HUDEP-2 (cell line): ENCODE data around the gene ZKSCAN1.

Experiments used
- DNase-seq, 76 experiments: peaks; one replicate each; lab custom pipeline; 2025; ENCODE audit not compliant: unreplicated experiment in 76 of 76; lab: John Stamatoyannopoulos, UW

The ZKSCAN1 gene

DNA sequence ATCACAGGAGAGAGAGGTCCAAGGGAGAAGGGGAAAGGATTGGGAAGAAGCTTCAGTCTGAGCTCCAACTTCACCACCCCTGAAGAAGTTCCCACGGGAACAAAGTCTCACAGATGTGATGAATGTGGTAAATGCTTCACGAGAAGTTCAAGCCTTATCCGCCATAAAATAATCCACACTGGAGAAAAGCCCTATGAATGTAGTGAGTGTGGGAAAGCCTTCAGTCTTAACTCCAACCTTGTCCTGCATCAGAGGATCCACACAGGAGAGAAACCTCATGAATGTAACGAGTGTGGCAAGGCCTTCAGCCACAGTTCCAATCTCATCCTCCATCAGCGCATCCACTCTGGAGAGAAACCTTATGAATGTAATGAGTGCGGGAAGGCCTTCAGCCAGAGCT lies 18.1 kb downstream of the ZKSCAN1 start:
- no peak for DNase-seq

DNA sequence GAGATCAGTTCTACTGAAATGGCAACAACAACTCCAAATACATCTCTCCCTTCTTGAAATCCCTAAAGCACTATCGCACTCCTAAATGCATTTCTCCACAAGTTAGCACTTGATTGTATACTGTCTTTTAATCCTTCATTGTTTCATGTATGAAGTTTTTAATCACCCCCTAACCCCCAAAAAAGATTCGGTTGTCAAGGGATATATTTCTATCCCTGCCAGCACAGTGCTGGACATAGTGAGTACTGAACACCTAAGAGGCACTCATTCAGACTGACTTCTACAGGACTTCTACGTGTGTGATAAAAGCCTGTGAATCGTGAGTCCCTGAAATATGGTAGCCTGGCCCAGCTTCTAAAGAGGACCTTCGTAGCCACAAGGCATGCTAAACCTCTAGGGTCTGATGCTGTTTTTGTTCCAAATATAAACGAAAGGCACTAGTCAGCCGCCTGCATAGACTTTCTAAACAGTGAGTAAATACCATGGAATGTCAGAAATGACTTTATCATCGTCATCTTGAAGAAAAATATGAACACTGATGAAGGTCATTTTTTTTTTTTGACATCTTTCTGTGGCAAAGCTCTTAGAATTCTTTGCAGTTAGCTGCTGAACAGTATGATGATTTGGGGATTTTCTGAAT lies 19.6 kb downstream of the ZKSCAN1 start:
- DNase-seq, result no peak

DNA sequence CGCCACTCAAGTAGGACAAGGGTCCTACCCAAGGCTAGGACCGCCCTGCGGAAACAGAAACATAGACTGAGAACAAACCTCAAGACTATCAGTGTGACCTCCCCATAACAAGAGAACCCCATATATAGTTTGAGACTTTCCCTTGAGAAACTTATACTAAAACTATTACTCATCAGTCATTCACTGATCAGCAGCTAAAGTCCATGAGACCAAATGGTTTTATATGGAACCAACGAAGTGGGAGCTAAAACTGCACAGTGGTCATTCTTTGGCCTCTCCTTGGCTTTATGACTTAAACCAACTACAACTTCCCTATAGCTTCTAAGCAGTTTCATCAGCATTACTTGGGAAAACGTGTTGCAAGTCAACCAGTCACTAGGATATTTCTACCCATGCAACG lies 20.5 kb downstream of the ZKSCAN1 start:
- no peak for DNase-seq

DNA sequence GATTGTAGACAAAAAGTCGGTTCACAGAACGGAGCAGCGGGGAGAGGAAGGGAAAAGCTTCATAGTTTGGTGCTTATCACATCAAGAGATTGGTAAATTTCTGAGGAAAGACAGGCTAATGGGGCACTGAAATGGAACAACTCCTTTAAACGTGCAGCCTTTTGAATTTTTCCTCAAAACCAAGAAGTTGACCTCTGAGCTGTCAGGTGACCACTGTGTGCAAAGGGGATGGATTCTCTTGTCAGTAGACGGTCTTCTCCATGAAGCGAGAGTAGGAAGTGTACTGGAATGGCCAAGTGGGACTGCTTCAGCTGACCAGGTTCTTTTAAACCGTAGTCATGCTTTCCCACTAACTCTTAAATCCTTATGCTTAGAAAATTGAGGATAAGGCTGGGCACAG lies 22.9 kb downstream of the ZKSCAN1 start:
- no peak for DNase-seq

DNA sequence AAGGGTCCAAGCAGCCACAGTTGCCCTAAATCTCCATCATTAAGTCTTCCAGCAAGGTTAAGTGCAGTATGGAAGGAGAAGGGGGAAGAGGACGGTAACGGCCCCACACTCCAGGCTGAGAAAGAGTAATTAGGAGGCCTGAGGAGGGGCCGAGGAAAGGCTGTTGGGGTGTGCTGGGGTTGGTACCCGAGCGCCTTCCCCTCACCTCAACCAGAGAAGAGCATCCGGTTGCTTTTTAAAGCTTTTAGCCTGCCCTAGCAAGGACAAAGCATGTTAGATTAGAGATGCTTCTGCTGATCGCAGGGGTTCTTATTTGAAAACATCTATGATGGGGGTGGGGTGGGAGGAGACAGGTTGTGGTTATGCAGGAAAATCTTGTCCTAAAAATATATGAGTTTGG lies 25.2 kb downstream of the ZKSCAN1 start:
- no peak for DNase-seq

DNA sequence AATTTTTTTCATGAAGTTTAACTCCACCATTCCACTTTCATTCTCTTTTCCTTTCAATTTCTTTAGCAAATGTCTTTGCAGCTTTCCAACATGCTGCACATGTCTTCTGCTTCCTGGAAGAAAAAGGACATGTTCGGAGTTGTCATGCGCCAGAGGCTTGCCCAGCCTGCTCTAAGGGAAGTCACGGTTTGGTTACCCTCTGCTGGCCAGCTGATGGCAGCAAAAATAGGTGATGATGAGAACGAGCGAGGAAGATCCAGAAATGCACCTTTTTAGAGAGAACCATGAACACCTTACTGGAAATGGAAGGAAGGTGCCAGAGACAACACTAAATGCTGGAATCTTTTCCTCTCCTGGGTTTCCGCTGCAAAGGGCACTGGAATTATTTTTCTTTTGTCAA lies 29.3 kb downstream of the ZKSCAN1 start:
- peak in 2 of 76 experiments; percentile 5 to 8 for DNase-seq

DNA sequence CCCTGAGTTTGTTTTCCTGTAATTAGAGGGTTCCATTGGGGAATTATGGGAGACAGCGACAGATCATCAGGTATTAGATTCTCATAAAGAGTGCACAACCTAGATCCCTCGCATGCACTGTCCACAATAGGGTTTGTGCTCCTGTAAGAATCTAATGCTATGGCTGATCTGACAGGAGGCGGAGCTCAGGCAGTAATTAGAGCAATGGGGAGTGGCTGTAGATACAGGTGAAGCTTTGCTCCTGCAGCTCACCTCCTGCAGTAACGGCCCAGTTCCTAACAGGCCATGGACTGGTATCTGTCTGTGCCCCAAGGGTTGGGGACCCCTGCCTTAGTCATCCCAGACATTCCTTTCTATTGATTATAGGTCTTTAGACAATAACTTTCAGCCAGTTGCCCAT lies 33.3 kb downstream of the ZKSCAN1 start:
- DNase-seq, result no peak

DNA sequence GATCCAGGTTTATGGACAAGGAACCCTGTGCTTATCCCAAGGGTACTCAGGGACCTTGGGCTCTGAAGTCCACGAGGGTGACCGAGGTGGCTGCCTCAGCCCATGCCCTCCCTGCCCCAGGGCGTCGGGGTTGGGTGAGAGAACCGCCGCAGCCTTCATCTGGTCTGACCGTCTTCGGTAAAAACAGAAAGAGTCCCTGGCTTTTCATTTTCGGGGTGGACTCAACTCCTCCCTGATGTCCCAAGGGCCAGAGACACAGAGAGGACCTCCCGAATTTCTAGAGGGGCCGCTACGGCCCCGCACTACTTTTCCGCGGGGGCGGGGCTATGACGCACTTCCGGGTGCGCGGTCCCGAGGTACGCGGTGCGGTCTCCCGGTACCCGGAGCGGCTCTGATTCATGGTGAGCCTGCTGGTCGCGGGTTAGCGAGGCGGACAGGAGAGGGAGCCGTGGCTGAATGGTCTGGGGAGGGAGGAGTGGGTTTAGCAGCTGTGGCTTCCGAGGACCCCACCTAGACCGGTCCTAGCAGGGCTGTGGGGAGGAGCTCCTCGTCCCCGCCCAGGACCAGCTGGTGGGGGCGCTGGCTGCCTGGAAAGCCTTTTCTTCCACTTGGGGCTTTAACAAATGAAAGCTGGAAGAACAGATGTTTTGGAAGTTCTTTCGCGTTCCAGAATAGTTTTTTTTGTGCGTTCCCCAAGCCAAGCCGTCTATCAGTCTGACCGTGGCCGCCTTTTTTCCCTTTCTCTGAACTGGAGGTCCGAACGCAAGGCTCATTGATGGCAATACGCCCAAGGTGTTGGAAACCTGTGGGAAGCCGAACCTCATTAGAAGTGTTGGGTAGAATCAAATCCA lies 34.3 kb downstream of the ZKSCAN1 start, which contains the start of gene ZSCAN21:
TSS of gene ZSCAN21 (plus strand) at position 334 of the 851 bp plus-strand sequence. CDS start 7,233 bp downstream, outside the sequence.
- DNase-seq, result peak in 72 of 76 experiments; percentile 2 to 92 (median 62)

DNA sequence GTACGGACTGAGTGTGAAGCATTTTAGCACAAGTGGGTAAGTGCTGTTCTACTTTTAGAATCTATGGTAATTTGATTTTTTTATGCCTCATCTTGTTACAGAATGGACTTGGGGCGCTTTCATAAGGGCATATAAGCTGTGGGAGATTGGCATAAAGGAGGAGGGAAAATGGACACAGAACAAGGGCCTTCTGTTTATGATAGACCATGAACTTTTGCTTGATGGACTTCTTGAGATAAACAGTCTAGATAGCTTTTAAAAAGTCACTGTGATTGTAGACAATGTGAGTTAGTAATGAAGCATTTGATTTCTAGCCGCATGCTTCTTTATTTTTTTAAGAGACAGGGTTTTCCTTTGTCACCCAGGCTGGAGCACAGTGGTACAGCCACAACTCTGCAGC lies 36.2 kb downstream of the ZKSCAN1 start:
- no peak for DNase-seq

DNA sequence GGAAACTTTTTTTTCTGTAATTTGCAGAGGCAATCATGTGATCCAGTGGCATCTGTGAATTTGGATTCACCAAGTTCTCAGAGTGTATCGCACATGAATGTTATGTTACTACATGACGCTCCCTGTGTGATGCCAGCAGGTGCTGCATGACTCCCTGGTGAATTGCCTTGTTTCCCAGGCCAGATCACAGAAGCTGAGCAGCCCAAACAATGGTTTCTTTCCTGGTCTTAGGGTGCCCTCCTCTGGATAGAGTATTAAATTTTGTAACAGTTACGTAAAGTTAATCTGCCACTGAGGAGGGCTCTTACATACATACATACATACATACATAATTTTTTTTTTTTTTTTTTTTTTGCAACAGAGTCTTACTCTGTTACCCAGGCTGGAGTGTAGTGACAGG lies 37.8 kb downstream of the ZKSCAN1 start:
- peak in 28 of 76 experiments; percentile 2 to 52 (median 31) for DNase-seq

DNA sequence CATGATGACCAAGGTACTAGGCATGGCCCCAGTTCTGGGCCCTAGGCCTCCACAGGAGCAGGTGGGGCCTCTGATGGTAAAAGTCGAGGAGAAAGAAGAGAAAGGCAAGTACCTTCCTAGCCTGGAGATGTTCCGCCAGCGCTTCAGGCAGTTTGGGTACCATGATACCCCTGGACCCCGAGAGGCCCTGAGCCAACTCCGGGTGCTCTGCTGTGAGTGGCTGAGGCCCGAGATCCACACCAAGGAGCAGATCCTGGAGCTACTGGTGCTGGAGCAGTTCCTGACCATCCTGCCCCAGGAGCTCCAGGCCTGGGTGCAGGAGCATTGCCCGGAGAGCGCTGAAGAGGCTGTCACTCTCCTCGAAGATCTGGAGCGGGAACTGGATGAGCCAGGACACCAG lies 41.6 kb downstream of the ZKSCAN1 start:
- DNase-seq, result no peak

DNA sequence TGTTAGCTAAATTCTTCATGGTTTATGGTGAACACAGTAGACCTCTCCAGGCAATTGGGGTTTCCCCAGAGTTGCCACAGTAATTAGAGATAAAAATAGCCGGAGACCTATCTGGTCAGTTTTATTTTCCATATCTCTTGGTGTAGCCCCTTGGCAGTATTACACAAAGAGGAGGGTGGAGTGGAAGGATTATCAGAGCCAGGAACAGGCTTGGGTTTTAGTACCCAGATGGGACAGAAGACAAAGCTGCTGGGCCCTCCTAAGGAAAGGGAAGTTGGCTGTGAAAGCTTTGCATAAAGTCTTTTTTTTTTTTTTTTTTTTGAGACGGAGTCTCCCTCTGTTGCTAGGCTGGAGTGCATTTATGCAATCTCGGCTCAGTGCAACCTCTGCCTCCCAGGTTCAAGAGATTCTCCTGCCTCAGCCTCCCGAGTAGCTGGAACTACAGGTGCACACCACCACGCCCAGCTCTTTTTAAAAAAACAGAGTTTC lies 43.9 kb downstream of the ZKSCAN1 start:
- DNase-seq, result peak in 2 of 76 experiments; percentile 5 to 33

DNA sequence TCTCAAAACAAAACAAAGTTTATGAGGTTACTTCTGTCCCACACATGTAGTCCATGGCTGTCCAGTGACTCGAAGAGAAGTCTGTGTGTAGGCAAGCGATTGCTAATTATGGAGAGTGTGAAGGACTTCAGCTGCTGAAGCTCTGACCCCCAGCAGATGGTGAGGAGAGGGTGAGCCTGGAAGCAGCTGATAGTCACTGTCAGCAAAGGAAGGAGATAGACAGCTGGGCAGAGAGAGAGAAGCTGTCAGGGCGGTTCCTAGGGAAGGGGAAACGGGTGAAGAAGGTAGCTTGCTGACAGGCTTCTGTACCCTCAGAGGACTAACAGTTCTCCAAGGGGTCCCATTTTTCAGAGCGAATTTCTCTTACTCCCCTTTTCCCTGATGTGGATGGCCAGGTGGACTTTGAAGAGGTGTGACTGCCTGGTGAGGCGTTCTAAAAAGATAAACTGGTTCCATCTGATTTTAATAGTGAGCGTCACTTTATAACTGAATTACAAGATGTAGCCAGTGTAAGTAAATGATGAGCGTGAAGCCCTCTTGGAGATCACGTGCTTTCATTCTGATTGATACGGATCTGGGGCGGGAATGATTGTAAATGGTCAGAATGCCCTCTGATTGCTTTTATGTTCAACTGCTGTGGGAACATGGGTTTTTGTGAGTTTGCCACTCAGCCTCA lies 46.3 kb downstream of the ZKSCAN1 start:
- peak in 27 of 76 experiments; percentile 5 to 51 (median 25) for DNase-seq

DNA sequence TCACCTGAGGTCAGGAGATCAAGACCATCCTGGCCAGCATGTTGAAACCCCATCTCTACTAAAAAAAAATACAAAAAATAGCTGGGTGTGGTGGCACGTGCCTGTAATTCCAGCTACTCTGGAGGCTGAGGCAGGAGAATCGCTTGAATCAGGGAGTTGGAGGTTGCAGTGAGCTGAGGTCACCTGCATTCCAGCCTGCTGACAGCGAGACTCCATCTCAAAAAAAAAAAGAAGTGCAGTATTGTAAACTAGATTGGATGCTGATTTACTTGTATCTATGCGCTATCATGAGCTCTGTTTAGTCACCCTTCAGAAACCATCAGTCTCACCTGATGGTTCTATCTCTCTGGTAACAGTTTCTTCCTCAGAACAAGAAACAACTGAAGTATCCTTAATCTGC lies 48.0 kb downstream of the ZKSCAN1 start:
- DNase-seq, result no peak

DNA sequence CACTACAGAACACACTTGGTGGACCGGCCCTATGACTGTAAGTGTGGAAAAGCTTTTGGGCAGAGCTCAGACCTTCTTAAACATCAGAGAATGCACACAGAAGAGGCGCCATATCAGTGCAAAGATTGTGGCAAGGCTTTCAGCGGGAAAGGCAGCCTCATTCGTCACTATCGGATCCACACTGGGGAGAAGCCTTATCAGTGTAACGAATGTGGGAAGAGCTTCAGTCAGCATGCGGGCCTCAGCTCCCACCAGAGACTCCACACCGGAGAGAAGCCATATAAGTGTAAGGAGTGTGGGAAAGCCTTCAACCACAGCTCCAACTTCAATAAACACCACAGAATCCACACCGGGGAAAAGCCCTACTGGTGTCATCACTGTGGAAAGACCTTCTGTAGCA lies 48.8 kb downstream of the ZKSCAN1 start:
- no peak for DNase-seq

DNA sequence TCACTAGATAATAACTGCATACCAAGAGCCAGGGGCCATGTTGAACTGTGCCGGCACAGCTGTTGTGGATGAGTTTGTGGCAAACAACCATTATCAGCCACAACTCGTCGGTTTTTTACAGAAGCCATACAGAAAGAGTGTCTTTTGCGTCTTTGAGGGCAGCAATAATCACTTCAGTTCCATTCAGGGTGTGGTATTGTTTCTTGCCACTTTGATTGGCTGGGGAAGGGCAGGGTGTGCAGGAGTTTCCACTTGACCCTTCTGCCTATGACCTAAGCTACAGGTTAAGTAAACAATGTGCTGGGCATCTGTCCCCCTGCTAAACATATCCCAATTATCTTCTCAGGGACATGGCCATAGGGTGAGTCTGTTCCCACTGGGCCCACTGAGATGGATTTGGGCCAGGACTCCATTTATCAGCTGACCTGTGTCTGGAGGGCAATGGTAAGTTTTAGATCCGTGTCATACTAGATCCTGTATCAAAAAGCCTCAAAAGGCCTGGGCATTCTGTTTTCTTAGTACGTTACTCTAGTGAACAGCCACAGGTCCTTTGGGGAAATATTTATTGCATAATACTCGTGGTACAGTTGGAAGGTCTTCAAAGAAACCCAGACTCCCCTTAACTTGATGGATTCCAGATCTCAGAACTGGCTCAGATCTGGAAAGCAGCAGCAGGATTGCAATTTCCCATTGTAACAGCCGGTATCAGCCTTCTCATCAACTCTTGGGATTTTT lies 50.2 kb downstream of the ZKSCAN1 start:
- no peak for DNase-seq

DNA sequence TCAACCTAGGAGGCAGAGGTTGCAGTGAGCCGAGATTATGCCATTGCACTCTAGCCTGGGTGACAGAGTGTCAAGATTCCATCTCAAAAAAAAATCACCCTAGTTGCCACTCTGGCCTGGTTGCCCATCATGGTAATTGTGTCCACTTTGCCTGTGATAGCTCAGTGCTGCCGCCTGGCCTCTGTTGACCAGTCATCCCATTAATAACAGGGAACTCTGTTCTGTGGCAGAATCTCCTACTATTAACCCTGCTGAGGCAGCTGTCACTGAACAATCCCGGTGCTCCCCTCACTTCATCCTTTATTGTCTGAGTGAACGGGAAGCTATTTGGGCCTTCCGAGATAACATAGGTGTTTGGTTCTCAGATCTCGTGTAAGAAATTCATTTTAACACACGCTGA lies 51.6 kb downstream of the ZKSCAN1 start:
- DNase-seq, result no peak

DNA sequence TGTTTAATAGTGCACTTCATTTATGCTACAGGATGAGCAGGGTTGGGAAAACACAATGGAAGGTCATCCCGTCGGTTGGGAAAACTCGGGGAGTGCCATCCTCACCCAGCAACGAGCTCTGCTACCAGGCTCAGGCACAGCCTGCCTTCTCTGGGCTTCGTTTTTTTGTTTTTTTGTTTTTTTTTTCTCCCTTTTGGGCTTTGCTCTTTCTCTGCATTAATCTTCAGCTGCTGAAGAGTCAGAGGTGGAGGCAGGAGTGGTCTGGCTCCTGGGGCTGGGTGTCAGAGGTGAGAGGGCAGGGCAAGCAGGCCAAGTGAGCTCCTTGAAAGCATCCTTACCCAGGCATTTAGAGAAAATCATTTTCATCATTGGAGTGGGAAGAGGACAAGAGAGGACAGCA lies 54.6 kb downstream of the ZKSCAN1 start:
- no peak for DNase-seq

DNA sequence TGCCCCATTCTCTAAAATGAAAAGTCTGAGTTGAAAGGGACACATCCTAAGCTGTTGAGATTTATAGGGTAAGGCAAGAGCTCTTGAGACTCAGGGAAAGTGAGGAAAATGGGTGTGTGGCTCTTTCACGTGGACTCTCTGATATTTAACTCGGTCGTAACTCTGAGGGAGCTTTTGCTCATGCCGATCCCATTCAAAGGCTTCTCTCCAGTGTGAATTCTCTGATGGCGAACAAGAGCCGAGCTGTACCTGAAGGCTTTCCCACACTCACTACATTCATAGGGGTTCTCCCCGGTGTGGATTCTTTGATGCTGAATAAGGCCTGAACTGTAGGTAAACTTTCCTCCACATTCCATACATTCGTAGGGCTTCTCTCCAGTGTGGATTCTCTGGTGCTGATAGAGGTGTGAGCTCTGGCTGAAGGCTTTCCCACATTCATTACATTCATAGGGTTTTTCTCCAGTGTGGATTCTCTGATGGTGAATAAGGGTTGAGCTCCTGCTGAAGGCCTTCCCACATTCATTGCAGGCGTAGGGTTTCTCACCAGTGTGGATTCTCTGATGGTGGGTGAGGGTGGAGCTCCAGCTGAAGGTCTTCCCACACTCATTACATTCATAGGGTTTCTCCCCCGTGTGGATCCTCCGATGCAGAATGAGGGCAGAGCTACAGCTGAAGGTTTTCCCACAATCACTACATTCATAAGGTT lies 55.8 kb downstream of the ZKSCAN1 start:
- no peak for DNase-seq

DNA sequence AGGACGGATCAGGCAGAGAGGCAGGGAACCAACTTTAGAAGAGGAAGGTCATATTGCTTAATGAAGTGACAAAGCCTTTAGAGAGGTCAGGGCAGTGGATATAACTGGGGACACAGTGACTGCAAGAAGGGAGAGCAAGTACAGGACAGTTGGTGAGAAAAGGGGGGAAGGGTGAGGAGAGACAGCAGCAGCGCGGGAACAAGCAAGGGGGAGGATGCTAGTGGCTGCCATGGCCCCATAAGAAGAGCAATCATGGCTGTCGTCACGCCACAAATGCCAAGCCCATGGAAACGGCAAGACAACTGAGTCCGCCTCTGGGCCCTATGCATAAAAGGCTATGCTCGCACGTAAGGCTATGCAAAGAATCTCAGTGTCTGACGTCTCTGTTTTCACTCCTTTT lies 57.1 kb downstream of the ZKSCAN1 start:
- DNase-seq, result no peak
